ENCODE data around the gene ANKRD13B. TPM values are rescaled to one million over a fixed set of nuclear protein-coding genes. Genes with fewer than 3 reads are reported as not detected.

ANKRD13B gene
- total and polyA plus RNA-seq, 2 of the 13 experiments (the other 11 are each of a cell fraction or from before 2014, with no cell fraction given), result 1.7 to 1.8 TPM

- TF ChIP-seq ZBTB34 (CRISPR knock-in tag; IDR thresholded peaks at IDR 0.05), result 0 out of 2 replicates have a peak, but pooled peaks have one; percentile 4
- TF ChIP-seq ZNF513 (CRISPR knock-in tag; conservative IDR thresholded peaks at IDR 0.05), result 0 out of 2 replicates have a peak, but pooled peaks have one; percentile 62
- no peak for TF ChIP-seq ZSCAN29 (CRISPR knock-in tag; conservative IDR thresholded peaks at IDR 0.05)
- TF ChIP-seq SIN3B (IDR thresholded peaks at IDR 0.05; ENCODE audit: low read length), result no peak
- no peak for TF ChIP-seq ARNT2 (CRISPR knock-in tag; IDR thresholded peaks at IDR 0.05; ENCODE audit: low read depth)
- no peak for TF ChIP-seq ZNF775 (CRISPR knock-in tag; IDR thresholded peaks at IDR 0.05; ENCODE audit: borderline replicate concordance)
- TF ChIP-seq ZNF367 (CRISPR knock-in tag; IDR thresholded peaks at IDR 0.05; ENCODE audit: borderline replicate concordance), result no peak
- TF ChIP-seq SNAPC4 (CRISPR knock-in tag; IDR thresholded peaks at IDR 0.05), result 0 out of 2 replicates have a peak, but pooled peaks have one; percentile 17
- TF ChIP-seq ZNF784 (CRISPR knock-in tag; IDR thresholded peaks at IDR 0.05; ENCODE audit: borderline replicate concordance), result no peak
- TF ChIP-seq KLF13 (CRISPR knock-in tag; IDR thresholded peaks at IDR 0.05), result no peak
- TF ChIP-seq ZKSCAN8 (CRISPR knock-in tag; IDR thresholded peaks at IDR 0.05; ENCODE audit: borderline replicate concordance), result no peak
- TF ChIP-seq DR1 (CRISPR knock-in tag; IDR thresholded peaks at IDR 0.05), result no peak; the same call in 1 of the 2 replicates
- TF ChIP-seq ZNF354B (CRISPR knock-in tag; IDR thresholded peaks at IDR 0.05), result no peak
- TF ChIP-seq KDM3A (CRISPR knock-in tag; IDR thresholded peaks at IDR 0.05; ENCODE audit: low read depth), result no peak
- TF ChIP-seq ZNF280D (CRISPR knock-in tag; IDR thresholded peaks at IDR 0.05), result no peak
These were observed 26.2 kb upstream of the ANKRD13B start, which contains the start of gene ABHD15 (continued) for GRCh38 chr17:29566473-29567303.

Data from HepG2 (cell line).